Tibial artery (tissue), 4 donors: Measurements from ENCODE around the gene UBXN1.

ENCODE experiments used
- DNase-seq, 2 donors: peaks; one replicate each; pipeline ENCODE4 v3.0.0-alpha.2; 2019
- H3K27ac ChIP-seq, 2 donors: fragments of 200-600 bp; sonication (generic) in 1 of 2; 1 replicate in 1 of 2; 2 replicates in 1 of 2; pipeline ENCODE4 v1.5.1; 2018 to 2019; ENCODE audit warnings: mild to moderate bottlenecking in 1 of 2
- H3K27me3 ChIP-seq, 2 donors: fragments of 200-600 bp; sonication (generic) in 1 of 2; one replicate each; pipeline versions ENCODE4 v1.5.1 to v1.6.0; 2016 to 2019
- H3K36me3 ChIP-seq, 3 donors: fragments of 200-600 bp; sonication (generic) in 2 of 3; one replicate each; pipeline ENCODE4 v1.5.1; 2016 to 2019; ENCODE audit warnings: mild to moderate bottlenecking in 2 of 3
- H3K4me1 ChIP-seq, 4 donors: fragments of 200-600 bp; sonication (generic) in 2 of 4; 1 replicate in 3 of 4; 2 replicates in 1 of 4; pipeline ENCODE4 v1.5.1; 2016 to 2019
- H3K4me3 ChIP-seq, 2 donors: fragments of 200-600 bp; sonication (generic) in 1 of 2; 1 replicate in 1 of 2; 2 replicates in 1 of 2; pipeline ENCODE4 v1.5.1; 2018 to 2019; ENCODE audit warnings: mild to moderate bottlenecking in 2 of 2
- H3K9me3 ChIP-seq, 3 donors: fragments of 200-600 bp; sonication (generic) in 1 of 3; one replicate each; pipeline ENCODE4 v1.5.1; 2016 to 2019
- CTCF ChIP-seq, 2 experiments: fragments of 200-600 bp in 1 of 2; fragments of 450-650 bp in 1 of 2; IDR thresholded peaks; one replicate each; pipeline ENCODE4 v1.5.1; 2017 to 2019; ENCODE audit warnings: antibody characterized with exemption in 2 of 2, mild to moderate bottlenecking in 1 of 2, moderate library complexity in 1 of 2
- intact Hi-C: fragments of 100-400 bp; cut with DNase I; formaldehyde crosslinking; loops from one replicate; pipeline ENCODE4 v1.15.0; 2023; ENCODE audit warnings: low total_unique reads

Gene UBXN1

GRCh38 chr11:62712276-62712812 lies 33.5 kb upstream of the UBXN1 start:
- Histone ChIP-seq H3K27ac (no peak overlapping the region), H3K4me3 (no peak overlapping the region), H3K27me3 (no peaks in the 10 kb centered on the region), H3K4me1 (peaks cover 0 to 24% (median 19%) of the 10 kb centered on the region in 4 donors), H3K36me3 (peaks cover 55 to 68% (median 67%) of the 10 kb centered on the region in 3 donors), H3K9me3 (no peaks in the 10 kb centered on the region)
- TF ChIP-seq CTCF (IDR thresholded peaks at IDR 0.05), result no peak
- peak in 1 of 2 donors; percentile 29 for DNase-seq
- intact Hi-C loops, result no loop called here

- DNase-seq, result peak in 1 of 2 donors; percentile 64
- Histone ChIP-seq H3K27ac (peak overlapping the region; percentile 91 to 96), H3K36me3 (peaks cover 32 to 44% (median 43%) of the 10 kb centered on the region in 3 donors), H3K27me3 (no peaks in the 10 kb centered on the region), H3K4me3 (peak overlapping the region; percentile 58 to 64), H3K4me1 (peaks cover 0 to 40% (median 35%) of the 10 kb centered on the region in 4 donors), H3K9me3 (no peaks in the 10 kb centered on the region)
- no peak for TF ChIP-seq CTCF (IDR thresholded peaks at IDR 0.05)
- intact Hi-C loops, result no loop called here
These were observed 31.1 kb upstream of the UBXN1 start for GRCh38 chr11:62710001-62710345.

GRCh38 chr11:62709247-62710000 lies 30.6 kb upstream of the UBXN1 start:
- intact Hi-C loops, result loop anchor here (10.0 kb wide), 1 partner anchor 95 kb away; the partner anchor contains the start of genes EML3 and ROM1

GRCh38 chr11:62708793-62709192 lies 29.9 kb upstream of the UBXN1 start:
- Histone ChIP-seq H3K4me1 (peaks cover 0 to 40% (median 35%) of the 10 kb centered on the region in 4 donors), H3K27me3 (no peaks in the 10 kb centered on the region), H3K27ac (peak overlapping the region; percentile 91 to 96), H3K9me3 (no peaks in the 10 kb centered on the region), H3K36me3 (peaks cover 20 to 33% (median 31%) of the 10 kb centered on the region in 3 donors), H3K4me3 (peak overlapping the region; percentile 58 to 64)
- intact Hi-C loops, result loop anchor here (10.0 kb wide), 1 partner anchor 94 kb away; the partner anchor contains the start of genes EML3 and ROM1
- TF ChIP-seq CTCF (IDR thresholded peaks at IDR 0.05), result no peak
- peak in 1 of 2 donors; percentile 72 for DNase-seq

More at GRCh38 chr11:62709247-62710000, 30.6 kb upstream of the UBXN1 start:
- Histone ChIP-seq H3K4me3 (peak overlapping the region; percentile 58 to 64), H3K9me3 (no peaks in the 10 kb centered on the region), H3K27me3 (no peaks in the 10 kb centered on the region), H3K27ac (peak overlapping the region; percentile 91 to 96), H3K4me1 (peaks cover 0 to 40% (median 35%) of the 10 kb centered on the region in 4 donors), H3K36me3 (peaks cover 26 to 39% (median 37%) of the 10 kb centered on the region in 3 donors)
- TF ChIP-seq CTCF (IDR thresholded peaks at IDR 0.05), result peak in 1 of 2 experiments; percentile 13
- DNase-seq, result peak; percentile 99

- Histone ChIP-seq H3K27me3 (no peaks in the 10 kb centered on the region), H3K4me1 (peaks cover 0 to 40% (median 35%) of the 10 kb centered on the region in 4 donors), H3K27ac (peak overlapping the region in 1 of 2 donors; percentile 96), H3K9me3 (no peaks in the 10 kb centered on the region), H3K36me3 (peaks cover 16 to 29% (median 28%) of the 10 kb centered on the region in 3 donors), H3K4me3 (peak overlapping the region; percentile 58 to 64)
- peak in 1 of 2 donors; percentile 61 for DNase-seq
- no peak for TF ChIP-seq CTCF (IDR thresholded peaks at IDR 0.05)
- intact Hi-C loops, result loop anchor here (10.0 kb wide), 1 partner anchor 94 kb away; the partner anchor contains the start of genes EML3 and ROM1
These were observed 29.5 kb upstream of the UBXN1 start for GRCh38 chr11:62708392-62708791.
